Lower leg skin (tissue), 4 donors: ENCODE data around the gene LAMC3. TPM values are rescaled to one million over a fixed set of nuclear protein-coding genes. Genes with fewer than 3 reads are reported as not detected.

Experiments used
- DNase-seq, 2 donors: peaks; one replicate each; pipeline ENCODE4 v3.0.0-alpha.2; 2019; ENCODE audit warnings: low spot score in 2 of 2
- H3K4me3 ChIP-seq: fragments of 200-600 bp; sonication (generic); 2 replicates; pipeline ENCODE4 v1.5.1; 2017; ENCODE audit warnings: mild to moderate bottlenecking, low read depth; ENCODE audit not compliant: poor library complexity, severe bottlenecking
- CTCF ChIP-seq, 3 donors: fragments of 450-650 bp; IDR thresholded peaks; one replicate each; pipeline ENCODE4 v1.5.1; 2016; ENCODE audit warnings: antibody characterized with exemption in 3 of 3, mild to moderate bottlenecking in 3 of 3, moderate library complexity in 2 of 3
- POLR2A ChIP-seq, 2 donors: fragments of 450-650 bp; IDR thresholded peaks; one replicate each; pipeline ENCODE4 v1.6.1; 2016 to 2017; ENCODE audit warnings: antibody characterized with exemption in 2 of 2, mild to moderate bottlenecking in 1 of 2, moderate library complexity in 1 of 2
- WGBS, 2 donors: methylation state at CpG; one replicate each; pipeline ENCODE4 v1.1.5; 2018; 5-methylcytosine and 5-hydroxymethylcytosine counted together
- intact Hi-C: fragments of 100-400 bp; cut with DNase I; formaldehyde crosslinking; loops from one replicate; pipeline ENCODE4 v1.15.0; 2023; ENCODE audit warnings: low total_unique reads
- total RNA-seq, 4 donors: library from RNA; depleted of rRNA; stranded (reverse); fragments of >200 nt; gene quantifications; one replicate each; pipeline ENCODE4 v1.1.0, GENCODE V29; 2016

LAMC3 gene
- total RNA-seq, 4 donors from 2014 or later = 9.1 to 23.0 (median 11.2) TPM

- intact Hi-C loops = no loop called here
- 82 to 91% methylated on average over 11 of the region's 11 CpGs for WGBS, 2 donors
- no peak overlapping the region for H3K4me3 ChIP-seq
- no peak for TF ChIP-seq CTCF (IDR thresholded peaks at IDR 0.05)
- no peak for TF ChIP-seq POLR2A (IDR thresholded peaks at IDR 0.05)
- DNase-seq = no peak
Measured at GRCh38 chr9:131008086-131008485, 888 bp upstream of the LAMC3 start.

- intact Hi-C loops = no loop called here
- no peak overlapping the region for H3K4me3 ChIP-seq
- 25 to 31% methylated on average over 7 to 8 of the region's 8 CpGs for WGBS, 2 donors
- no peak for TF ChIP-seq POLR2A (IDR thresholded peaks at IDR 0.05)
- TF ChIP-seq CTCF (IDR thresholded peaks at IDR 0.05) = no peak
- no peak for DNase-seq
Measured at GRCh38 chr9:131008563-131008908, 438 bp upstream of the LAMC3 start.

- 65 to 67% methylated on average over 11 to 14 of the region's 14 CpGs for WGBS, 2 donors
- DNase-seq = no peak
- intact Hi-C loops = no loop called here
- no peak overlapping the region for H3K4me3 ChIP-seq
- TF ChIP-seq CTCF (IDR thresholded peaks at IDR 0.05) = no peak
Measured at GRCh38 chr9:131010482-131011273, 1.7 kb downstream of the LAMC3 start.

GRCh38 chr9:131011274-131012022, 2.5 kb downstream of the LAMC3 start:
- H3K4me3 ChIP-seq = no peak overlapping the region
- no peak for TF ChIP-seq POLR2A (IDR thresholded peaks at IDR 0.05)
- DNase-seq = no peak
- intact Hi-C loops = no loop called here
- 59 to 72% methylated on average over 7 to 8 of the region's 8 CpGs for WGBS, 2 donors

GRCh38 chr9:131012023-131012334, 3.0 kb downstream of the LAMC3 start:
- intact Hi-C loops = no loop called here
- H3K4me3 ChIP-seq = no peak overlapping the region
- no peak for TF ChIP-seq POLR2A (IDR thresholded peaks at IDR 0.05)
- TF ChIP-seq CTCF (IDR thresholded peaks at IDR 0.05) = no peak
- no peak for DNase-seq
- 50 to 62% methylated on average over 5 to 6 of the region's 6 CpGs for WGBS, 2 donors

- H3K4me3 ChIP-seq = no peak overlapping the region
- TF ChIP-seq POLR2A (IDR thresholded peaks at IDR 0.05) (no peak), CTCF (IDR thresholded peaks at IDR 0.05) (no peak)
- no peak for DNase-seq
- 67 to 77% methylated on average over 22 of the region's 22 CpGs for WGBS, 2 donors
- intact Hi-C loops = no loop called here
Measured at GRCh38 chr9:131012396-131012917, 3.5 kb downstream of the LAMC3 start.
